ENCODE measurements around the gene SSUH2.
"Not testable (repeated sequence)": the region's sequence is repeated elsewhere in the genome, so short reads cannot be mapped to it uniquely, and the experiment has no call there.

Gene SSUH2, protein sequence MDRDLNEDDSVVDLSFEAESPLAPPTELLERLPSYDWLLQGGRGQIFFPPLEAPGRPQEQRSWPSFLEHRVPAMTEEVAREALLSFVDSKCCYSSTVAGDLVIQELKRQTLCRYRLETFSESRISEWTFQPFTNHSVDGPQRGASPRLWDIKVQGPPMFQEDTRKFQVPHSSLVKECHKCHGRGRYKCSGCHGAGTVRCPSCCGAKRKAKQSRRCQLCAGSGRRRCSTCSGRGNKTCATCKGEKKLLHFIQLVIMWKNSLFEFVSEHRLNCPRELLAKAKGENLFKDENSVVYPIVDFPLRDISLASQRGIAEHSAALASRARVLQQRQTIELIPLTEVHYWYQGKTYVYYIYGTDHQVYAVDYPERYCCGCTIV

DNA sequence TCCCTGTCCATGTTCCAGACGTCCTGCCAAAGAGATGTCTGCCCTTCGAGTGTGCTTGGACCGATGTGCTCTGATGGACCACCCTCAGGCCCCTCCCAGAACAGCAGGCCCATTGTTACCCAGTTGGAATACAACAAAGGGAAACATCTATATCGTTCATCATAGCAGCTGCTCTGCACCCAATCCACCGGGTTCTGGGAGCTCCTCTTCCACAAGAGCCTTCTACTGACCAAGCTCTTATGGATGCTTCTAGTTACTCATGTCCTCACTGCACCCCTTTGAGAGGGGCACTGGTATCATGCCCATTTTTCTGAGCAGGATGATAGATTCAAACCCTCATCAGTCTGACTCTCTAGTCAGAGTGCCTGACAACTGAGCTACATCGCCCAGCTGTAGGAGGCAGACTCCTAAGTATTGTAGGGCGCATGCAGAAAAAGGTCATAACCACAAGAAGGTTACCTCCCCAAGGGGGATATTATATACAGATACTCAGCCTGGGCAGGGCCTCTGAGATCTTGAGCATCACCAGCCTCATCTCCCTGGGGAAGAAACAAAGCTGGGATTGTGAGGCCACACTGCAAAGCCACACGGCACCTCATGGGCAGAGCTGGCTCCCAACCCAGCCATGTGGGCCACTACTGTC, at the start of gene SSUH2:
Gene SSUH2 (minus strand): TSS at position 51 of the 643 bp plus-strand sequence. CDS start 40 bp downstream, at position 11.
- TF ChIP-seq, protein P1, sequence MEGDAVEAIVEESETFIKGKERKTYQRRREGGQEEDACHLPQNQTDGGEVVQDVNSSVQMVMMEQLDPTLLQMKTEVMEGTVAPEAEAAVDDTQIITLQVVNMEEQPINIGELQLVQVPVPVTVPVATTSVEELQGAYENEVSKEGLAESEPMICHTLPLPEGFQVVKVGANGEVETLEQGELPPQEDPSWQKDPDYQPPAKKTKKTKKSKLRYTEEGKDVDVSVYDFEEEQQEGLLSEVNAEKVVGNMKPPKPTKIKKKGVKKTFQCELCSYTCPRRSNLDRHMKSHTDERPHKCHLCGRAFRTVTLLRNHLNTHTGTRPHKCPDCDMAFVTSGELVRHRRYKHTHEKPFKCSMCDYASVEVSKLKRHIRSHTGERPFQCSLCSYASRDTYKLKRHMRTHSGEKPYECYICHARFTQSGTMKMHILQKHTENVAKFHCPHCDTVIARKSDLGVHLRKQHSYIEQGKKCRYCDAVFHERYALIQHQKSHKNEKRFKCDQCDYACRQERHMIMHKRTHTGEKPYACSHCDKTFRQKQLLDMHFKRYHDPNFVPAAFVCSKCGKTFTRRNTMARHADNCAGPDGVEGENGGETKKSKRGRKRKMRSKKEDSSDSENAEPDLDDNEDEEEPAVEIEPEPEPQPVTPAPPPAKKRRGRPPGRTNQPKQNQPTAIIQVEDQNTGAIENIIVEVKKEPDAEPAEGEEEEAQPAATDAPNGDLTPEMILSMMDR (IDR thresholded peaks at IDR 0.05), result no peak
- H3K4me3 ChIP-seq, result no peak within 1 kb of the TSS
- no peak within 1 kb of the TSS for H3K27ac ChIP-seq
- no peak for DNase-seq (ENCODE audit: low spot score)

DNA sequence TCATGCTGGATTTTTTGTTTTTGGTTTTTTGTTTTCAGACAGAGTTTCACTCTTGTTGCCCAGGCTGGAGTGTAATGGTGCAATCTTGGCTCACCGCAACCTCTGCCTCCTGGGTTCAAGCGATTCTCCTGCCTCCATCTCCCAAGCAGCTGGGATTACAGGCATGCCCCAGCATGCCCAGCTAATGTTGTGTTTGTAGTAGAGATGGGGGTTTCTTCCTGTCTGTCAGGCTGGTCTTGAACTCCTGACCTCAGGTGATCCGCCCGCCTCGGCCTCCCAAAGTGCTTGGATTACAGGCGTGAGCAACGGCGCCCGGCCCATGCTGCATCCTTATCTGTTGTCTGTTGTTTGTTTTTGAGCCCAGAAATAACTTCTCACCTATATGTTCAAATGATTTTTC, 46.7 kb upstream of the SSUH2 start:
- not testable (repeated sequence) for DNase-seq (ENCODE audit: low spot score); H3K4me3 ChIP-seq; H3K27ac ChIP-seq

DNA sequence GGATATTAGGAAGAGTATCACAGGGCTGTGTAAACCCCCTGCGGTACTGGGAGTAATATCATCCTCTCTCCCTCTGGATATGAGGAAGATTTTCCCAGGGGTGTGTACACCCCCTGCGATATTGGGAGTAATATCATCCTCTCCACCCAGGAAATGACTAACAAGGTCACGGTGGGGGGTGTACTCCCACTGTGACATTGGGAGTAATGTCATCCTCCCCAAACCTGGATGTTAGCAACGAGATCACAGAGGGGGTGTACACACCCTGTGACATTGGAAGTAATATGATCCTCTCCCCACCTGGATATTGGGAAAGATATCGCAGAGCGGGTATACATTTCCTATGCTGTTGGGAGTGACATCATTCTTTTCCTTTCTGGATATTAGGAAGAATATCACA, 40.4 kb upstream of the SSUH2 start:
- not testable (repeated sequence) for H3K27ac ChIP-seq; DNase-seq (ENCODE audit: low spot score); H3K4me3 ChIP-seq

DNA sequence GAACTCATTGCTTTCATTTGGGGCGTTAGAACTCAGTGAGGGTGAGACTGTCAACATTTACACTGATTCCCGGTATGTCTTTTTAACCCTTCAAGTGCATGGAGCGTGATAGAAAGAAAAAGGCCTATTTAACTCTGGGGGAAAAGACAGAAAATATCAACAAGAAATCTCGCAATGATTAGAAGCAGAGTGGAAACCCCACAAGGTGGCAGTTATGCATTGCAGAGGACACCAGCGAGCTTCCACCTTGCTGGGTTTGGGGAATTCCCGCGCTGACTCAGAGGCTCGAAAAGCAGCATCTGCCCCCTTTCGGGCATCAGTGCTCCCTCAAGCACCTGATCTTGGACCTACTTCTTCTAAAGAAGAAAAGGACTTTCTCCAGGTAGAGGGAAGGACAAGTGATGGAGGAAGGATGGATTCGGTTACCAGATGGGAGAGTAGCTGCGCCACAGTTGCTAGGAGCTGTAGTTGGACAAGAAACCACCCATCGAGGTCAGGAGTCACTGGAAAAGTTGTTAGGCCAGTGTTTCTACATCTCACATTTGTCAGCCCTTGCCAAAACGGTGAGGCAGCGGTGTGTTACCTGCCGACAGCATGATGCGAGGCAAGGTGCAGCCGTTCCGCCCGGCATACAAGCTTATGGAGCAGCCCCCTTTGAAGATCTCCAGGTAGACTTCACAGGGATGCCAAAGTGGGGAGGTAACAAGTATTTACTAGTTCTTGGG, 38.4 kb upstream of the SSUH2 start:
- H3K4me3 ChIP-seq; DNase-seq (ENCODE audit: low spot score); H3K27ac ChIP-seq: not testable (repeated sequence)

DNA sequence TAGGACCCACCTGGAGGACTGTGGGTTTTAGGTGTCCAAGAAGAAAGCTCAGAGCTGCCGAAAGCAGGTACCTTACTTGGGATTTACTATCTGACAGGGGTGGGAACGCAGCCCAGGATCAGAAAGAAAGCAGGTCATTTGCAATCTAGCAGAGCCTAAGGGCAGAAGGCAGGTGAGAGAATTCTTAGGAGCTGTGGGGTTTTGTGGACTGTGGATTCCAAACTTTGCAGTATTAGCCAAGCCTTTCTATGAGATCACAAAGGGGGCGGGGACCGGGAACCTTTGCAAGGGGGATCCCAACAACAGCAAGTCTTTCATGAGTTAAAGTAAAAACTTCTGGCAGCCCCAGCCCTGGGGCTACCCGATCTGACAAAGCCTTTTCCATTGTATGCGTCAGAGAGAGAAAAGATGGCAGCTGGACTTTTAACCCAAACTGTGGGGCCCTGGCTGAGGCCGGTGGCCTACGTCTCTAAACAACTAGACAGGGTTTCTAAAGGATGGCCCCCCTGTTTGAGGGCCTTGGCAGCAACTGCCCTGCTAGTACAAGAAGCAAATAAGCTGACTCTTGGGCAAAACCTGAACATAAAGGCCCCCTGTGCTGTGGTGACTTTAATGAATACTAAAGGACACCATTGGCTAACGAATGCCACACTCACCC, 37.4 kb upstream of the SSUH2 start:
- H3K4me3 ChIP-seq; H3K27ac ChIP-seq; DNase-seq (ENCODE audit: low spot score): not testable (repeated sequence)

DNA sequence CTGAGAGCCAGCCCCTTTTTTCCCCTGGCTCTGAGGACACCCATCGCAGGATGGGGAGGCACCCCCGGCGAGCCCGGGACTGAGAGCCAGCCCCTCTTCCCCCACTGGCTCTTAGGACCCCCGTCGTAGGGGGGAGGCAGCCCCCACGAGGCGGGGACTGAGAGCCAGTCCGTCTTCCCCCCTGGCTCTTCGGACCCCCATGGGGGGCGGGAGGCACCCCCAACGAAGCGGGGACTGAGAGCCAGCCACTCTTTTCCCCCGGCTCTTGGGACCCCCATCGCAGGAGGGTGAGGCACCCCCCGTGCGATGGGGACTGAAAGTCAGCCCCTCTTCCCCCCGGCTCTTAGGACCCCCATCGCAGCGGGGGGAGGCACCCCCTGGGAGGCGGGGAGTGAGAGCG, 36.8 kb upstream of the SSUH2 start:
- Histone ChIP-seq H3K27ac (no peak overlapping the region), H3K4me3 (no peak overlapping the region)
- no peak for DNase-seq (ENCODE audit: low spot score)
- TF ChIP-seq, protein P1 (IDR thresholded peaks at IDR 0.05), result no peak

DNA sequence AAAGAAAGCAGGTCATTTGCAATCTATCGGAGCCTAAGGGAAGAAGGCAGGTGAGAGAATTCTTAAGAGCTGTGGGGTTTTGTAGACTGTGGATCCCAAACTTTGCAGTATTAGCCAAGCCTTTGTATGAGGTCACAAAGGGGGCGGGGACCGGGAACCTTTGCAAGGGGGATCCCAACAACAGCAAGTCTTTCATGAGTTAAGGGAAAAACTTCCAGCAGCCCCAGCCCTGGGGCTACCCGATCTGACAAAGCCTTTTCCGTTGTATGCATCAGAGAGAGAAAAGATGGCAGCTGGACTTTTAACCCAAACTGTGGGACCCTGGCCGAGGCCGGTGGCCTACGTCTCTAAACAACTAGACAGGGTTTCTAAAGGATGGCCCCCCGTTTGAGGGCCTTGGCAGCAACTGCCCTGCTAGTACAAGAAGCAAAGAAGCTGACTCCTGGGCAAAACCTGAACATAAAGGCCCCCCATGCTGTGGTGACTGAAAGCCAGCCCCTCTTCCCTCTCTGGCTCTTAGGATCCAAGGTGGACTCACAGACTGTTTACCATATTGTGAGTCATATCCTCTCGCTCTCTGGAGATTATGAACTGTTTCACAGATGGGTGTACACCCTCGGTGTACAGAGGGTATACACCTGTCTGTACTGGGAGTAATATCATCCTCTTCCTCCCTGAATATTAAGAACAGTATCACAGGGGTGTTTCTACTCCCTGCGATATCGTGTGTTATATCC, 35.4 kb upstream of the SSUH2 start:
- H3K4me3 ChIP-seq; H3K27ac ChIP-seq; DNase-seq (ENCODE audit: low spot score): not testable (repeated sequence)

DNA sequence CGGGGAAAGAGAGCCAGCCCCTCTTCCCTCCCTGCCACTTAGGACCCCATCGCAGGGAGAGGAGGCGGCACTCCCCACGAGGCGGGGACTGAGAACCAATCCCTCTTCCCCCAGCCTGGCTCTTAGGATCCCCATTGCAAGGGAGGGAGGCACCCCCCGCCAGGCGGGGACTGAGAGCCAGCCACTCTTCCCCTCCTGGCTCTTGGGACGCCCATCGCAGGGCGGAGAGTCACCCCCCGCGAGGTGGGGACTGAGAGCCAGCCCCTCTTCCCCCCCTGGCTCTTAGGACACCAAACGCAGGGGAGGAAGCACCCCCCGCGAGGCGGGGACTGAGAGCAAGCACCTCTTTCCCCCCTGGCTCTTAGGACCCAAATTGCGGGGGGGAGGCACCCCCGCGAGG, 34.2 kb upstream of the SSUH2 start:
- TF ChIP-seq, protein P1 (IDR thresholded peaks at IDR 0.05), result no peak
- H3K27ac ChIP-seq, result no peak overlapping the region
- H3K4me3 ChIP-seq, result no peak overlapping the region
- no peak for DNase-seq (ENCODE audit: low spot score)

DNA sequence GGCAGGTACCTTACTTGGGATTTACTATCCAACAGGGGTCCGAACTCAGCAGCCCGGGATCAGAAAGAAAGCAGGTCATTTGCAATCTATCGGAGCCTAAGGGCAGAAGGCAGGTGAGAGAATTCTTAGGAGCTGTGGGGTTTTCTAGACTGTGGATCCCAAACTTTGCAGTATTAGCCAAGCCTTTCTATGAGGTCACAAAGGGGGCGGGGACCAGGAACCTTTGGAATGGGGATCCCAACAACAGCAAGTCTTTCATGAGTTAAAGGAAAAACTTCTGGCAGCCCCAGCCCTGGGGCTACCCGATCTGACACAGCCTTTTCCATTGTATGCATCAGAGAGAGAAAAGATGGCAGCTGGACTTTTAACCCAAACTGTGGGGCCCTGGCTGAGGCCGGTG, 32.7 kb upstream of the SSUH2 start:
- not testable (repeated sequence) for DNase-seq (ENCODE audit: low spot score); H3K27ac ChIP-seq; H3K4me3 ChIP-seq

DNA sequence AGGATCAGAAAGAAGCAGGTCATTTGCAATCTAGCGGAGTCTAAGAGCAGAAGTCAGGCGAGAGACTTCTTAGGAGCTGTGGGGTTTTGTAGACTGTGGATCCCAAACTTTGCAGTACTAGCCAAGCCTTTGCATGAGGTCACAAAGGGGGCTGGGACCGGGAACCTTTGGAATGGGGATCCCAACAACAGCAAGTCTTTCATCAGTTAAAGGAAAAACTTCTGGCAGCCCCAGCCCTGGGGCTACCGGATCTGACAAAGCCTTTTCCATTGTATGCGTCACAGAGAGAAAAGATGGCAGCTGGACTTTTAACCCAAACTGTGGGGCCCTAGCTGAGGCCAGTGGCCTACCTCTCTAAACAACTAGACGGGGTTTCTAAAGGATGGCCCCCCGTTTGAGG, 31.0 kb upstream of the SSUH2 start:
- H3K4me3 ChIP-seq; DNase-seq (ENCODE audit: low spot score); H3K27ac ChIP-seq: not testable (repeated sequence)
